Keratinocyte (primary cell): ENCODE data around the gene PAM16. TPM values are rescaled to one million over a fixed set of nuclear protein-coding genes. Genes with fewer than 3 reads are reported as not detected.

ENCODE experiments used
- DNase-seq: peaks from one replicate; pipeline ENCODE4 v3.0.0-alpha.2; 2011; ENCODE audit warnings: low read depth, missing footprints, low spot score
- FAIRE-seq: peaks from 2 replicates; lab custom pipeline; 2011; peaks lifted over from hg19 to GRCh38; lab: Jason Lieb, UNC
- H2AFZ ChIP-seq: 2 replicates; pipeline ENCODE4 v1.6.0; 2012; ENCODE audit warnings: low read length, control low read depth, inconsistent platforms; ENCODE audit not compliant: control insufficient read depth
- H3K27ac ChIP-seq: 2 replicates; pipeline ENCODE4 v1.5.1; 2011; ENCODE audit warnings: low read length; ENCODE audit not compliant: control insufficient read depth, insufficient read depth
- H3K27me3 ChIP-seq: 3 replicates; pipeline ENCODE4 v1.6.0; 2011; ENCODE audit warnings: low read length; ENCODE audit not compliant: control insufficient read depth, insufficient read depth; ENCODE audit errors: extremely low read depth
- H3K36me3 ChIP-seq, 2 experiments: 2 replicates in 1 of 2; 3 replicates in 1 of 2; pipeline ENCODE4 v1.5.1; 2011; ENCODE audit warnings: low read length in 2 of 2, mild to moderate bottlenecking in 1 of 2; ENCODE audit not compliant: control insufficient read depth in 2 of 2, insufficient read depth in 2 of 2; ENCODE audit errors: extremely low read depth in 1 of 2
- H3K4me1 ChIP-seq: 3 replicates; pipeline ENCODE4 v1.5.1; 2011; ENCODE audit warnings: low read length; ENCODE audit not compliant: control insufficient read depth, insufficient read depth; ENCODE audit errors: extremely low read depth
- H3K4me2 ChIP-seq: 3 replicates; pipeline ENCODE4 v1.6.0; 2011; ENCODE audit warnings: low read depth, low read length; ENCODE audit not compliant: control insufficient read depth, insufficient read depth; ENCODE audit errors: extremely low read depth
- H3K4me3 ChIP-seq, 3 experiments: fragments of 200-600 bp in 1 of 3; sonication (generic) in 1 of 3; 2 replicates in 2 of 3; 3 replicates in 1 of 3; pipeline ENCODE4 v1.5.1; 2011 to 2016; ENCODE audit warnings: low read length in 3 of 3, mild to moderate bottlenecking in 3 of 3, control low read depth in 2 of 3, inconsistent platforms in 1 of 3, low read depth in 1 of 3, mixed read lengths in 1 of 3, mixed run types in 1 of 3, moderate library complexity in 1 of 3; ENCODE audit not compliant: control insufficient read depth in 2 of 3, insufficient read depth in 2 of 3; ENCODE audit errors: extremely low read depth in 1 of 3
- H3K79me2 ChIP-seq: 2 replicates; pipeline ENCODE4 v1.6.0; 2012; ENCODE audit warnings: low read length; ENCODE audit not compliant: control insufficient read depth, insufficient read depth
- H3K9ac ChIP-seq: 3 replicates; pipeline ENCODE4 v1.6.0; 2011; ENCODE audit warnings: low read length; ENCODE audit not compliant: control insufficient read depth, insufficient read depth; ENCODE audit errors: extremely low read depth
- H3K9me1 ChIP-seq: 3 replicates; pipeline ENCODE4 v1.6.0; 2011; ENCODE audit warnings: low read length; ENCODE audit not compliant: control insufficient read depth, insufficient read depth; ENCODE audit errors: extremely low read depth
- H3K9me3 ChIP-seq: 2 replicates; pipeline ENCODE4 v1.5.1; 2012; ENCODE audit warnings: low read depth, low read length; ENCODE audit not compliant: control insufficient read depth
- H4K20me1 ChIP-seq: 3 replicates; pipeline ENCODE4 v1.6.0; 2011; ENCODE audit warnings: low read length; ENCODE audit not compliant: control insufficient read depth, insufficient read depth; ENCODE audit errors: extremely low read depth
- EZH2 ChIP-seq: IDR thresholded peaks from one replicate; pipeline ENCODE4 v1.6.1; 2012; ENCODE audit warnings: inconsistent platforms, mild to moderate bottlenecking, low read length, moderate library complexity
- dilution Hi-C: fragments of 300-500 bp; cut with MboI; formaldehyde crosslinking; loops from one replicate; pipeline ENCODE4 v1.7.0; 2020; ENCODE audit warnings: low sequenced_read_pairs; ENCODE audit not compliant: extremely low pct_ligation_motif_present
- polyA plus RNA-seq, 5 experiments: library from polyadenylated mRNA; depleted of rRNA in 3 of 5; stranded (reverse) in 3 of 5; stranded (forward) in 1 of 5; unstranded in 1 of 5; fragments of >200 nt; gene quantifications; 1 replicate in 1 of 5; 2 replicates in 3 of 5; 3 replicates in 1 of 5; pipeline versions ENCODE4 v1.2.1 to v1.2.3, GENCODE V29; 2011 to 2012; ENCODE audit warnings: missing spikeins in 2 of 5, low read depth in 1 of 5, low replicate concordance in 1 of 5
- TF ChIP-seq, protein P1 (sequence below), 3 experiments: IDR thresholded peaks in 1 of 3; conservative IDR thresholded peaks in 1 of 3; optimal IDR thresholded peaks in 1 of 3; 2 replicates in 2 of 3; 3 replicates in 1 of 3; pipeline versions ENCODE3 to v1.5.1; 2011; ENCODE audit warnings: low read length in 3 of 3, mild to moderate bottlenecking in 3 of 3, moderate library complexity in 2 of 3, control low read depth in 1 of 3, inconsistent platforms in 1 of 3; ENCODE audit not compliant: insufficient read depth in 2 of 3; ENCODE audit errors: extremely low read depth in 1 of 3

PAM16 gene
- polyA plus RNA-seq, 1 donor (not counting 4 experiments of a cell fraction or from before 2014, with no cell fraction given): 32.7 TPM

DNA sequence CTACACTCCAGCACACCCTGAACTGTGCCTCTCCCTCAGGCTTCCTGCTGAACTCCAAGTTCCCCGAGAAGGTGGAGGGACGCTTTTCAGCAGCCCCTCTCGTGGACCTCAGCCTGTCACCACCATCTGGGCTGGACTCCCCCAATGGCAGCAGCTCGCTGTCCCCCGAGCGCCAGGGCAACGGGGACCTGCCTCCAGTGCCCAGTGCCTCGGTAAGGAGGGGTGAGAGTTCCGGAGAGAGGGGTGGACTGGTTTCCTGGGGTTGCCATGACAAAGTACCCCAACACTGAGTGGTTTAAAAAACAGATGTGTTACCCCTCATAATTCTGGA is 17.8 kb downstream of the PAM16 start:
- FAIRE-seq (no peak), DNase-seq (no peak)
- Histone ChIP-seq H3K4me1 (peaks cover 2% of the 10 kb centered on the region), H3K27me3 (no peaks in the 10 kb centered on the region), H3K4me2 (no peak overlapping the region), H3K9ac (no peak overlapping the region), H3K9me1 (no peaks in the 10 kb centered on the region), H3K27ac (no peak overlapping the region), H2AFZ (no peak overlapping the region), H3K4me3 (no peak overlapping the region), H4K20me1 (peaks cover 3% of the 10 kb centered on the region), H3K9me3 (no peaks in the 10 kb centered on the region), H3K79me2 (peaks cover 17% of the 10 kb centered on the region), H3K36me3 (peaks cover 4 to 7% of the 10 kb centered on the region in 2 experiments)
- dilution Hi-C loops: no loop called here
- TF ChIP-seq EZH2: no peak
- TF ChIP-seq, protein P1, sequence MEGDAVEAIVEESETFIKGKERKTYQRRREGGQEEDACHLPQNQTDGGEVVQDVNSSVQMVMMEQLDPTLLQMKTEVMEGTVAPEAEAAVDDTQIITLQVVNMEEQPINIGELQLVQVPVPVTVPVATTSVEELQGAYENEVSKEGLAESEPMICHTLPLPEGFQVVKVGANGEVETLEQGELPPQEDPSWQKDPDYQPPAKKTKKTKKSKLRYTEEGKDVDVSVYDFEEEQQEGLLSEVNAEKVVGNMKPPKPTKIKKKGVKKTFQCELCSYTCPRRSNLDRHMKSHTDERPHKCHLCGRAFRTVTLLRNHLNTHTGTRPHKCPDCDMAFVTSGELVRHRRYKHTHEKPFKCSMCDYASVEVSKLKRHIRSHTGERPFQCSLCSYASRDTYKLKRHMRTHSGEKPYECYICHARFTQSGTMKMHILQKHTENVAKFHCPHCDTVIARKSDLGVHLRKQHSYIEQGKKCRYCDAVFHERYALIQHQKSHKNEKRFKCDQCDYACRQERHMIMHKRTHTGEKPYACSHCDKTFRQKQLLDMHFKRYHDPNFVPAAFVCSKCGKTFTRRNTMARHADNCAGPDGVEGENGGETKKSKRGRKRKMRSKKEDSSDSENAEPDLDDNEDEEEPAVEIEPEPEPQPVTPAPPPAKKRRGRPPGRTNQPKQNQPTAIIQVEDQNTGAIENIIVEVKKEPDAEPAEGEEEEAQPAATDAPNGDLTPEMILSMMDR (optimal IDR thresholded peaks at IDR 0.05 in 1 of 3, IDR thresholded peaks at IDR 0.05 in 1 of 3, conservative IDR thresholded peaks at IDR 0.05 in 1 of 3; ENCODE audit: extremely low read depth in 1 of 3, insufficient read depth in 2 of 3, low read length in 3 of 3): no peak

DNA sequence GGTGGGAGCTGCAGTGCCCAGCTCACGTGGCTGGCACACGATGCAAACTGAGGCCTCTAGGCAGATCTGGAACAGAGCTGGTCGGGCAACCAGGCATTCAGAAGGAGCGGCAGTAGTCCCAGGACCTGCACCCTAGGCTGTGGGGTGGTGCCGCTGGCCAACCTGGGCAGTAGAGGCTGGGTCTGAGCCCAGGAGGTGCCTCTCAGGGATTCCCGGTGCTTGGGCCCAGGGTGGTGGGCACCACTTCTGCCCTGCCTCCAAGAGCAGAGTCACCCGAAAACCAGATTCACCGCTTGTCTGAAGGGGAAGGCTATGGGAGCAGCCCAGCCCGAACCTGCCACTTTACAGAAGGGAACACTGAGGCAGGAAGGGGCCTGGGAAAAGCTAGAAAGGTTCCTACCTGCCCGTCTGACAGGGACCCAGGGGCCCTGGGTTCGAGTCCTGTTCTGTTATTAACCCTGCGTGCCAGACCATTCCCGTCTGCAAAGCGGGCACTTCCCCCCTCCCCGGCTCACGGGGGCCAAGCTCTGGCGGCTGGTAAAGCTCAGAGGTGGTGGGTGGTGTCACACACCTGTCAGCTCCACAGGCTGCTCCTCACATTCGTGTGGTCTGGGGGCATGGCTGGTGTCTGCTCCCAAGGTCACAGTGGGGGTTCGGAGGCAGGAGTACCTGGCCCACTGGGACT is 18.4 kb downstream of the PAM16 start:
- Histone ChIP-seq H3K27ac (no peak overlapping the region), H3K79me2 (peaks cover 17% of the 10 kb centered on the region), H3K9me3 (no peaks in the 10 kb centered on the region), H2AFZ (no peak overlapping the region), H3K9me1 (no peaks in the 10 kb centered on the region), H3K36me3 (peaks cover 4 to 7% of the 10 kb centered on the region in 2 experiments), H4K20me1 (peaks cover 3% of the 10 kb centered on the region), H3K27me3 (no peaks in the 10 kb centered on the region), H3K4me1 (peaks cover 5% of the 10 kb centered on the region), H3K9ac (no peak overlapping the region), H3K4me2 (no peak overlapping the region), H3K4me3 (no peak overlapping the region)
- no peak for FAIRE-seq
- dilution Hi-C loops: no loop called here
- DNase-seq: no peak
- TF ChIP-seq, protein P1 (optimal IDR thresholded peaks at IDR 0.05 in 1 of 3, IDR thresholded peaks at IDR 0.05 in 1 of 3, conservative IDR thresholded peaks at IDR 0.05 in 1 of 3; ENCODE audit: extremely low read depth in 1 of 3, insufficient read depth in 2 of 3, low read length in 3 of 3): no peak
- TF ChIP-seq EZH2: no peak
